A673 (cell line): Measurements from ENCODE around the gene MAOB.

Experiments
- CTCF ChIP-seq: fragments of 300-800, 200-600 bp; sonication (generic); conservative IDR thresholded peaks from 2 replicates; pipeline ENCODE4 v1.5.1; 2017; ENCODE audit warnings: low read depth, mild to moderate bottlenecking, antibody characterized with exemption, low read length, moderate library complexity, mixed read lengths
- EZH2 ChIP-seq: fragments of 200-600 bp; sonication (generic); IDR thresholded peaks from 2 replicates; pipeline ENCODE4 v1.6.1; 2017; ENCODE audit warnings: borderline replicate concordance, low read depth, mild to moderate bottlenecking, mixed read lengths, antibody characterized with exemption, low read length; ENCODE audit not compliant: poor library complexity, severe bottlenecking

DNA sequence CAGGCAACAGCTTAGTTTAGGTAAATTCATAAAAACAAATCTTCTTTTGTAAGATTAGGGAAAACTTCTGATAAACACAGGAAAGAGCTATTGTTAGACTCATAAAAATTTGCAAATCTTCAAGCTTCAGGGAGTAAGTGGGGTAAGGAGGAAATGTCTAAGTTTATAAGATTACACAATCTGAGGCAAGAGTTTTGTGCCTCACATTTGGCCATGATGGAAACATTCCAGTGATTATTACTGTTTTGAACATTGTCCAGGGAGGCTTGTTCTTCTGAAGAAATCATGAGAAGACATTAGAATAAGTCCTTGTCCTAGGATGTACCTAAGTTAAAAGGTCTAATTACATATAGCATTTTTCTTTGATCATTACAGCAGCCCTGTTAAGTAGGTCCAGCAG, 72.8 kb downstream of the MAOB start:
- TF ChIP-seq CTCF, result no peak
- TF ChIP-seq EZH2, result no peak
